BJ (cell line): Measurements from ENCODE around the gene NRN1L. TPM values are rescaled to one million over a fixed set of nuclear protein-coding genes. Genes with fewer than 3 reads are reported as not detected.
"Not testable (repeated sequence)": the region's sequence is repeated elsewhere in the genome, so short reads cannot be mapped to it uniquely, and the experiment has no call there.

ENCODE experiments used
- CTCF ChIA-PET: fragments of 350-600 bp; formaldehyde crosslinking; extraction: SDS; loops from one replicate; lab custom pipeline; 2021; ENCODE audit warnings: antibody characterized with exemption, inconsistent platforms; lab: Yijun Ruan, JAX
- POLR2A ChIA-PET: fragments of 300-600 bp; sonication (Branson Sonifier 250); formaldehyde crosslinking; extraction: SDS; loops from one replicate; lab custom pipeline; 2021; ENCODE audit warnings: antibody characterized with exemption; lab: Charles Lee
- DNase-seq: peaks from one replicate; pipeline ENCODE4 v3.0.0-alpha.2; 2011; ENCODE audit warnings: low read depth
- H3K27me3 ChIP-seq: 2 replicates; pipeline ENCODE4 v1.6.0; 2011; ENCODE audit warnings: low read length; ENCODE audit not compliant: control insufficient read depth, insufficient read depth
- H3K36me3 ChIP-seq: 2 replicates; pipeline ENCODE4 v1.5.1; 2011; ENCODE audit warnings: low read length; ENCODE audit not compliant: control insufficient read depth, insufficient read depth
- H3K4me3 ChIP-seq: 2 replicates; pipeline ENCODE4 v1.5.1; 2011; ENCODE audit warnings: low read depth, mild to moderate bottlenecking, control low read depth, low read length
- polyA minus RNA-seq: library from RNA; depleted of rRNA, polyadenylated mRNA; stranded (reverse); fragments of >200 nt; gene quantifications from 2 replicates; pipeline ENCODE4 v1.2.3, GENCODE V29; 2011; rRNA and poly(A)+ RNA removed
- polyA plus RNA-seq: library from polyadenylated mRNA; depleted of rRNA; stranded (reverse); fragments of >200 nt; gene quantifications from 2 replicates; pipeline ENCODE4 v1.2.3, GENCODE V29; 2011; rRNA removed
- TF ChIP-seq, protein P1 (sequence below): IDR thresholded peaks from 2 replicates; pipeline ENCODE4 v1.5.1; 2011; ENCODE audit warnings: low read depth, mild to moderate bottlenecking, control low read depth, inconsistent platforms, low read length, moderate library complexity; ENCODE audit not compliant: insufficient read depth

The NRN1L gene
- polyA plus RNA-seq (0.22 and 0.27 TPM in 2 replicates), polyA minus RNA-seq (not detected in 2 replicates)

DNA sequence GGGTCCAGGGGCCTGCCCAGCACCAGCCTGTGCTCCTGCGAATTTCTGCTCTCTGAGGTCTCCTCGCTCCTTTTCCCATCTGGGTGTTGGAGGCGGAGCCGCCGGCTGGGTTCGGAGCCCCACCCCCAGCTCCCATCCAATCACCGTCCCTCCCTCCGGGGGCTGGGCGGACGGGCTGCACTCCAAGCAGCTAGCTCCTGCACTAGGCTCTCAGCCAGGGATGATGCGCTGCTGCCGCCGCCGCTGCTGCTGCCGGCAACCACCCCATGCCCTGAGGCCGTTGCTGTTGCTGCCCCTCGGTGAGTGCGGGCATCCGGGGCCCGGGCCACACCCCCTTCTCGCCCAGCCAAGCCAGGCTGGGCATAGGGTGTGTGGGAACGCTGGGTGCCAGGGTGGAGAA is at the start of gene NRN1L:
Gene NRN1L (plus strand): TSS at position 202 of the 400 bp plus-strand sequence. CDS start 19 bp downstream, at position 221.
- DNase-seq, result peak; percentile 39
- TF ChIP-seq, protein P1, sequence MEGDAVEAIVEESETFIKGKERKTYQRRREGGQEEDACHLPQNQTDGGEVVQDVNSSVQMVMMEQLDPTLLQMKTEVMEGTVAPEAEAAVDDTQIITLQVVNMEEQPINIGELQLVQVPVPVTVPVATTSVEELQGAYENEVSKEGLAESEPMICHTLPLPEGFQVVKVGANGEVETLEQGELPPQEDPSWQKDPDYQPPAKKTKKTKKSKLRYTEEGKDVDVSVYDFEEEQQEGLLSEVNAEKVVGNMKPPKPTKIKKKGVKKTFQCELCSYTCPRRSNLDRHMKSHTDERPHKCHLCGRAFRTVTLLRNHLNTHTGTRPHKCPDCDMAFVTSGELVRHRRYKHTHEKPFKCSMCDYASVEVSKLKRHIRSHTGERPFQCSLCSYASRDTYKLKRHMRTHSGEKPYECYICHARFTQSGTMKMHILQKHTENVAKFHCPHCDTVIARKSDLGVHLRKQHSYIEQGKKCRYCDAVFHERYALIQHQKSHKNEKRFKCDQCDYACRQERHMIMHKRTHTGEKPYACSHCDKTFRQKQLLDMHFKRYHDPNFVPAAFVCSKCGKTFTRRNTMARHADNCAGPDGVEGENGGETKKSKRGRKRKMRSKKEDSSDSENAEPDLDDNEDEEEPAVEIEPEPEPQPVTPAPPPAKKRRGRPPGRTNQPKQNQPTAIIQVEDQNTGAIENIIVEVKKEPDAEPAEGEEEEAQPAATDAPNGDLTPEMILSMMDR, result no peak
- POLR2A ChIA-PET, result interaction anchor here (0.6 kb wide), 1 partner anchor 252 kb away, joined by 3 read pairs; no protein-coding TSS in a partner anchor
- H3K4me3 ChIP-seq, result no peak within 1 kb of the TSS
- CTCF ChIA-PET, result interaction anchor here (0.6 to 8.4 kb wide), 26 partner anchors 8 to 363 kb away, joined by 3 to 155 read pairs (median 9); partner anchors contain the start of genes CTRL, DDX28, DUS2 and EDC4
- no peaks in the 10 kb centered on the region for H3K27me3 ChIP-seq
- H3K36me3 ChIP-seq, result peaks cover 45% of the 10 kb centered on the region

DNA sequence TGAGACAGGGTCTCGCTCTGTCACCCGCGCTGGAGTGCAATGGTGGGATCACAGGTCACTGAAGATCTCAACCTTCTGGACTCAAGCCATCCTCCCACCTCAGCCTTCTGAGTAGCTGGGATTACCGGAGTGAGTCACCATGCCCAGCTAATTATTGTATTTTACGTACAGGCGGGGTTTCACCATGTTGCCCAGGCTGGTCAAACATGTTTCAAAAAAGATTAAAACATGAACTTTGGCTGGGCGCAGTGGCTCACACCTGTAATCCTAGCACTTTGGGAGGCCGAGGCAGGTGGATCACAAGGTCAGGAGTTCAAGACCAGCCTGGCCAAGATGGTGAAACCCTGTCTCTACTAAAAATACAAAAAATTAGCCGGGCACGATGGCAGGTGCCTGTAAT is 47.5 kb upstream of the NRN1L start:
- H3K36me3 ChIP-seq, DNase-seq, POLR2A ChIA-PET, H3K27me3 ChIP-seq, H3K4me3 ChIP-seq: not testable (repeated sequence)
- CTCF ChIA-PET, result interaction anchor here (0.6 to 1.2 kb wide), 4 partner anchors 21 to 159 kb away, joined by 3 to 6 read pairs (median 4); no protein-coding TSS in a partner anchor

DNA sequence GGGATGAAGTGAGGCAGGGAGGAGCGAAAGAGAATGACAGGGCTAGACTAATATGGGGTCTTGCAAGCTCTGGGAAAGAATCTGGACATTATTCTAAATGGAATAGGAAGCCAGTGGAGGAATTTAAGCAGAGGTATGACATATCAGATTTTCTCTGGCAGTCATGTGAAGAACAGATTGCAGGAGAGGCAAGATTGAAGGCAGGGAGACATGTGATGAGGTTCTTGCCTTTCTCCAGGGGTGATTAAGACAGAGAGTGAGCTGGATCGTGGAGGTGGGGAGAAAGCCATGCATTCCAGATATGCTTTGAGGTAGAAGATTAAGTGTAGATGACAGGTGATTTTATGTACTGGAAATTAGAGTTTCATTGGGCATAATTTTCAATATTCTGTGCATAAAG is 46.9 kb upstream of the NRN1L start:
- Histone ChIP-seq H3K4me3 (no peak overlapping the region), H3K36me3 (no peaks in the 10 kb centered on the region), H3K27me3 (no peaks in the 10 kb centered on the region)
- TF ChIP-seq, protein P1, result no peak
- ChIA-PET CTCF (interaction anchor here (0.7 to 1.0 kb wide), 2 partner anchors 21 to 98 kb away, joined by 3 to 6 read pairs; no protein-coding TSS in a partner anchor), POLR2A (no interaction called here)
- DNase-seq, result no peak

DNA sequence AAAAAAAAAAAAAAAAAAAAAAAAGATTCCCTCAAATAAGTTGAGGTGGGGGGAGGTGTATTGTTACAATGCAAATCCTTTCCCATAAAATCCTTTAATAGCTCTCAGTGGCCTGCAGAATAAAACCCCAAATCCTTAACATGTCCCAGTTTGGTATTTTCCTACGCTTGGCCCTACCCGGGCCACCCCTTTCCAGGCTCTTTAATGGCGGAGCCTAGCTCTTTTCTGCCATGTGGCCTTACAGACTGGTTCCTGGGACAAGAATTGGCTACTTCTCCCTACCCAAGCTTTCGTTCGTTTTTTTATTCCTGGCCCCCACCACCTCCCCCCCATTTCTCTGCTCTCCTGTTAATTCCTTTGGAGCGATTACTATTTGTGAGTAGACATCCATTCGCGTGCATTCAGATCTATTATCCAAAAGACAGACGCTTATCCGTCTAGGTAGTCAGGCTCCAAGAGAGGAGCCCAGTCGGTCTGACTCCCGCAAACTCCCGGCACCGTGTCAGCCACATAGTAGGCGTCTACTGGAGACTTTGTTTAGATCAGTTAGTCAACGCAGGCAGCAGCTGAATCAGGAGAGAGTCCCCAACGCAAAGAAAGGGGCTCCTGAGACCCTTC is 43.4 kb upstream of the NRN1L start:
- Histone ChIP-seq H3K27me3 (no peaks in the 10 kb centered on the region), H3K4me3 (peak overlapping the region; percentile 94; the same call in 1 of the 2 replicates), H3K36me3 (no peaks in the 10 kb centered on the region)
- ChIA-PET POLR2A (no interaction called here), CTCF (interaction anchor here (0.7 to 2.6 kb wide), 6 partner anchors 8 to 169 kb away, joined by 3 to 9 read pairs (median 4); partner anchors contain the start of genes NRN1L and RANBP10)
- no peak for DNase-seq
- TF ChIP-seq, protein P1, result no peak

DNA sequence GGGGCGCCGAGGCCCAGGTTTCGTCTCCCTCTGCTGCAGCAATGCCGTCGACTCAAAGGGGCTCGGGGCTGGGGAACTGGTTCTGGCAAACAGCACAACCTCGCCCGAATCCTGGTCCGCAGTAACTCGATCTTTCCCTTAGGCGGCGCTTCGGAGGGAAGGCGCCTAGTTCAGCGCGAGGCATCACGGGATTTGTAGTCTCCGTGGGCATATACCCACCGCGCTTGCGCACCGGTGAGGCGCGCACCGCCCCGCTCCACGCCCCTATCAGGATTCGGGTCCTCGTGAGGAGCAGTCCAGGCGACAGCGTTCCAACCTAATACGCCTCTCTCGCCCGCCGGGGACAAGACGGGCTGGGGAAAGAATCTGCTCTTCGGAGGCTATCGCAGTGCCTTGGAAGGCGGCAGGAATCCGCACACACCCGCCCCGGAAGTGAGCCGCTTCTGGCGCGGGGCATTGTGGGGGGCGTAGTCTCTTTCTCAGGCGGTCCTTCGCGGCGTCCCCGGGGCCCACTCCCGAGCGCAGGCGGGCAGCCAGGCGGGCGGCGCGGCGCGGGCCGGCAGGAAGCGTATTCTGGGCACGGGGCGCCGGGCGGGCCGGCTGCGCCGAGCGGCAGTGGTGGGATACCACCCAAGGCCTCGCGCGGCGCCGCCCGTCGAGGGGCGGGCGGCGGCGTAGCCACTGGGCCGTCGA is 42.7 kb upstream of the NRN1L start, which contains the start of gene THAP11:
Gene THAP11 (plus strand): TSS at position 505 of the 693 bp plus-strand sequence. CDS start 235 bp downstream, outside the sequence.
- Histone ChIP-seq H3K4me3 (peak within 1 kb of the TSS; percentile 94), H3K27me3 (no peaks in the 10 kb centered on the region), H3K36me3 (no peaks in the 10 kb centered on the region)
- ChIA-PET POLR2A (no interaction called here), CTCF (interaction anchor here (1.1 to 2.6 kb wide), 3 partner anchors 8 to 169 kb away, joined by 3 to 9 read pairs (median 4); partner anchors contain the start of gene NRN1L)
- TF ChIP-seq, protein P1, result peak; percentile 92
- peak; percentile 40 for DNase-seq
